ENCODE data around the gene ZNF14.

GRCh38 chr19:19710506-19710905 is 22.4 kb downstream of the ZNF14 start:
- TF ChIP-seq YY1 (IDR thresholded peaks at IDR 0.05; ENCODE audit: insufficient read depth, insufficient read length), result no peak
- no peak for TF ChIP-seq ZNF274 (IDR thresholded peaks at IDR 0.05; ENCODE audit: low read depth, low read length)

All from NT2/D1 (cell line).